Heart left ventricle (tissue), 13 donors: ENCODE results near the gene HS1BP3.

Experiments
- POLR2A ChIP-seq, 2 donors: fragments of 450-650 bp; IDR thresholded peaks; one replicate each; pipeline ENCODE4 v1.6.1; 2017; ENCODE audit warnings: antibody characterized with exemption in 2 of 2, mild to moderate bottlenecking in 2 of 2, moderate library complexity in 2 of 2
- TF ChIP-seq, protein P1 (sequence below), 12 donors: fragments of 200-600 bp; sonication (generic) in 4 of 12; IDR thresholded peaks; one replicate each; pipeline versions ENCODE4 v1.5.0 to v1.8.0; 2018 to 2022; ENCODE audit warnings: antibody characterized with exemption in 12 of 12, mild to moderate bottlenecking in 5 of 12
- donor health status: ischemic (EF 13 %, LVEDD 7.1; RV severe dilation, severe dysfunction).
- donor health status: DM: no; HTN: yes; CAD: no.
- donor health status: DM: no; HTN: no; CAD: no.
- donor health status: ischemic (EF 25% LVEDD 6.9; RV normal size, moderate dysfunction).
- donor health status: ischemic (EF 25% LVEDD 5.7; RV mildly dilated, moderate dysfunction).
- donor health status: ischemic (EF 35%, LVEDD 5.7; RV mildly dilated, moderate dysfunction).
- donor health status: nonischemic (EF 11% LVEDD 7.7; RV severe dilation, severe dysfunction).
- donor health status: DM: yes; HTN: yes; CAD: no.
- donor health status: PGD.
- donor health status: ischemic (EF 29% LVEDD 5.4; RV normal size, mild dysfunction).
- donor health status: nonischemic (EF 23%, LVEDD 6.1; RV moderate dilation, normal function).

DNA sequence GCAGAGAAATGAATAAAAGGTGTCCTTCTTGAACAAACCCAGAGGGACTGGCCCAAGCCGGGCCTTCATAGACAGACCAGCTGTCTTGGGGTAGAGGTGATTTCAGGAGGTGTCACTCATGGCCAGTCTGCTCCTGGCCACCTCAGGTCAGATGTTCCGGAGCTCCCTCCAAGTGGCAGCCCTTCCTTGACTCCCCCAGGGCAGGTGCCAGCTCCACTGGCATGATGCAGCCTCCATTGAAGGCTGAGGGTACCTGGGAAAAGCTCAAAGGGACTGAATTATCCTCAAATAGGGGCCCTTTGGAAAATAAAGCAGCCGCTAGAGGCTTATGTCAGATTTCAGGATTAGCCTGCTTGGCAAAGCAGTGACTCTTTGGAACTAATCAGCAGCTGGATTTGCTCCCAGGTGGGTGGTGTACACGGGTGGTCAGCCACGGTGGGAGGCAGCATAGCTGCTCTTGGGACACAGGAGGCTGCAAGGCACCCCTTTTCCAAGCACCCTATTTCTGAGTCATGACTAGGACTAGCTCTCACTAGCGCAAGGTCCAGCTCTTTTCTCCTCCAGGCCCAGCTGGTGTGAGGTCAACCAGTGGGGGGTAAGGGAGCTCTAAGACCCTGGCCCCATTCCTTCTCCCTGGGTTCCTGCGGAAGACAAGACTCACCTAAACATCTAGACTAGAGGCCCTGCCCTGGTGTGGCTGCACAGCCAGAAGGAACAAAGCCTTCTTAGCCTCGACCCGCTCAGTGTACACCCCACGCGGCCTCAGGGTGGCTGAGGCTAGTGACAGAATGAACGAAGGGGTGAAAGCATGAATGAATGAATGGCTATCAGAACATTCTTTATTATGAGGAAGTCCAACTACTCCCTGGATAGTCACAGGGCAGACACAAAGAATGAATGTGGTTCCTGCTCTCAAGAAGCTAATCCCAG, 29.3 kb downstream of the HS1BP3 start:
- TF ChIP-seq, protein P1, sequence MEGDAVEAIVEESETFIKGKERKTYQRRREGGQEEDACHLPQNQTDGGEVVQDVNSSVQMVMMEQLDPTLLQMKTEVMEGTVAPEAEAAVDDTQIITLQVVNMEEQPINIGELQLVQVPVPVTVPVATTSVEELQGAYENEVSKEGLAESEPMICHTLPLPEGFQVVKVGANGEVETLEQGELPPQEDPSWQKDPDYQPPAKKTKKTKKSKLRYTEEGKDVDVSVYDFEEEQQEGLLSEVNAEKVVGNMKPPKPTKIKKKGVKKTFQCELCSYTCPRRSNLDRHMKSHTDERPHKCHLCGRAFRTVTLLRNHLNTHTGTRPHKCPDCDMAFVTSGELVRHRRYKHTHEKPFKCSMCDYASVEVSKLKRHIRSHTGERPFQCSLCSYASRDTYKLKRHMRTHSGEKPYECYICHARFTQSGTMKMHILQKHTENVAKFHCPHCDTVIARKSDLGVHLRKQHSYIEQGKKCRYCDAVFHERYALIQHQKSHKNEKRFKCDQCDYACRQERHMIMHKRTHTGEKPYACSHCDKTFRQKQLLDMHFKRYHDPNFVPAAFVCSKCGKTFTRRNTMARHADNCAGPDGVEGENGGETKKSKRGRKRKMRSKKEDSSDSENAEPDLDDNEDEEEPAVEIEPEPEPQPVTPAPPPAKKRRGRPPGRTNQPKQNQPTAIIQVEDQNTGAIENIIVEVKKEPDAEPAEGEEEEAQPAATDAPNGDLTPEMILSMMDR (IDR thresholded peaks at IDR 0.05), result no peak
- TF ChIP-seq POLR2A (IDR thresholded peaks at IDR 0.05), result no peak
